ENCODE measurements around the gene CCBE1.
"Not testable (repeated sequence)": the region's sequence is repeated elsewhere in the genome, so short reads cannot be mapped to it uniquely, and the experiment has no call there.

CCBE1 gene

GRCh38 chr18:59690186-59690982 lies 6.8 kb downstream of the CCBE1 start:
- intact Hi-C loops (cut with DNase I) = no loop called here
- no peak for DNase-seq

GRCh38 chr18:59689756-59690155 lies 7.5 kb downstream of the CCBE1 start:
- DNase-seq = no peak
- intact Hi-C loops (cut with DNase I) = no loop called here

- DNase-seq = no peak
- intact Hi-C loops (cut with DNase I) = no loop called here
Observed at GRCh38 chr18:59686260-59686659, 11.0 kb downstream of the CCBE1 start.

GRCh38 chr18:59685501-59685900 lies 11.7 kb downstream of the CCBE1 start:
- intact Hi-C loops (cut with DNase I) = no loop called here
- no peak for DNase-seq

- no peak for DNase-seq
- intact Hi-C loops (cut with DNase I) = no loop called here
Observed at GRCh38 chr18:59684777-59685176, 12.4 kb downstream of the CCBE1 start.

GRCh38 chr18:59681521-59682004 lies 15.7 kb downstream of the CCBE1 start:
- no peak for DNase-seq
- intact Hi-C loops (cut with DNase I) = no loop called here

- no peak for DNase-seq
Observed at GRCh38 chr18:59681051-59681450, 16.2 kb downstream of the CCBE1 start.

GRCh38 chr18:59675346-59675745 lies 21.9 kb downstream of the CCBE1 start:
- no peak for DNase-seq
- intact Hi-C loops (cut with DNase I) = no loop called here

More at GRCh38 chr18:59681051-59681450, 16.2 kb downstream of the CCBE1 start:
- intact Hi-C loops (cut with DNase I) = no loop called here

- intact Hi-C loops (cut with DNase I) = no loop called here
- no peak for DNase-seq
Observed at GRCh38 chr18:59674903-59675270, 22.3 kb downstream of the CCBE1 start.

GRCh38 chr18:59674186-59674902 lies 22.9 kb downstream of the CCBE1 start:
- intact Hi-C loops (cut with DNase I) = no loop called here

GRCh38 chr18:59672235-59672711 lies 24.9 kb downstream of the CCBE1 start:
- DNase-seq = peak in 6 of 42 donors; percentile 5 to 43 (median 17)
- intact Hi-C loops (cut with DNase I) = no loop called here

More at GRCh38 chr18:59674186-59674902, 22.9 kb downstream of the CCBE1 start:
- no peak for DNase-seq

GRCh38 chr18:59671551-59671950 lies 25.7 kb downstream of the CCBE1 start:
- intact Hi-C loops (cut with DNase I) = no loop called here
- no peak for DNase-seq

GRCh38 chr18:59669872-59670657 lies 27.2 kb downstream of the CCBE1 start:
- intact Hi-C loops (cut with DNase I) = no loop called here
- no peak for DNase-seq

GRCh38 chr18:59667488-59667887 lies 29.7 kb downstream of the CCBE1 start:
- DNase-seq = no peak
- intact Hi-C loops (cut with DNase I) = no loop called here

- intact Hi-C loops (cut with DNase I) = not testable (repeated sequence)
Observed at GRCh38 chr18:59666007-59666402, 31.2 kb downstream of the CCBE1 start.

GRCh38 chr18:59665057-59666006 lies 31.9 kb downstream of the CCBE1 start:
- intact Hi-C loops (cut with DNase I) = no loop called here
- DNase-seq = no peak

More at GRCh38 chr18:59666007-59666402, 31.2 kb downstream of the CCBE1 start:
- not testable (repeated sequence) for DNase-seq

- no peak for DNase-seq
- intact Hi-C loops (cut with DNase I) = no loop called here
Observed at GRCh38 chr18:59664329-59664728, 32.9 kb downstream of the CCBE1 start.

GRCh38 chr18:59663096-59663495 lies 34.1 kb downstream of the CCBE1 start:
- intact Hi-C loops (cut with DNase I) = no loop called here
- DNase-seq = no peak

Data from head of caudate nucleus (tissue), 42 donors.